ENCODE results near the gene HOATZ. TPM values are rescaled to one million over a fixed set of nuclear protein-coding genes. Genes with fewer than 3 reads are reported as not detected.
A peak's percentile ranks its signal among the peaks of the same experiment; 100 is the strongest.

Gene HOATZ
- total RNA-seq (not detected), polyA plus RNA-seq (not detected)
- long read RNA-seq, donor 1: 0 reads
- long read RNA-seq, donor 2: 0 reads

DNA sequence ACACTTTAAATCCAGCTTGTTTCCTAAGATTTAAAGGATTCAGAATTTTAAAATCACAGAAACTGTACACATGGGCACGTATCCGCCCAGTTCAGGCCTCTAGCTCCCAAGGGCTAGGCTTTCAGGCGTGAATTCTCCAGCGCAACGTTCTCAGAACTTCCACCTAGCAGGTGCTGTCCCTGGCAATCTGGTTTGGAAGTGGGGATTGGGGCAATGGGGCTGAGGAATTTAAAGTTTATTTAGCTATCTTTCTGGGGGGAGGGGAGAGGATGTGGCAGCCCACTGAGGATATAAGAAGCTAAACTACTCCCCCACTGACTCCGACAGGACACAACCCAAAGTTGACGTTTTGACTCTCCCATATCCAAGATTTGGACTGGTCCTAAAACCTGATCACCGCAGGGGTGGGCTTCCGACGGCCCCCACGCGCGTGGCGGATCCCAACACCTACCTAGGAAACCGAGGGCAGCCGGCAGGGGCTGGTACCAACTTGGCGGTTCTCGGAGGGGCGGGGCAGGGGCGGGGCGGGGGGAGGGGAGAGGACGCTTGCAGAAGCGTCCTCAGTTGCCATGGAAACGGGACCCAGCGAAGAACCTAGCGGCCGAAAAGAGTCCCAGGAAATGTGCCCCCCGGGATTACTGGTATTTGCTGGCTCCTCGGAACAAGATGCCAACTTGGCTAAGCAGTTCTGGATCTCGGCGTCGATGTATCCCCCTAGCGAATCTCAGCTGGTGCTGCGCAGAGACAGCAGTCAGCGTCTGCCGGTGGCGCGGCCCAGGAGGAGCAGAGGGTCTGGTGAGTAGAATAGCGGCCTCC is at the start of gene HOATZ:
TSS of gene HOATZ (plus strand) at position 563 of the 816 bp plus-strand sequence. CDS start at position 570, 7 bp downstream.
- Histone ChIP-seq H3K36me3 (no peaks in the 10 kb centered on the region), H3K9me3 (no peaks in the 10 kb centered on the region), H3K27ac (no peak within 1 kb of the TSS), H3K4me1 (peaks cover 0 to 28% (median 15%) of the 10 kb centered on the region in 6 donors), H3K27me3 (replicated peaks in 1 of 7) (peaks cover 0 to 55% (median 39%) of the 10 kb centered on the region in 7 donors), H3K4me3 (peak within 1 kb of the TSS in 2 of 8 donors; percentile 11 to 39)
- intact Hi-C loops (cut with DNase I; ENCODE audit: low total_unique reads): no loop called here
- WGBS, 5 donors: 20 to 28% (median 24%) methylated on average over 31 to 39 of the region's 39 CpGs
- no peak for TF ChIP-seq POLR2AphosphoS5 (IDR thresholded peaks at IDR 0.05)
- TF ChIP-seq POLR2A (IDR thresholded peaks at IDR 0.05): no peak
- no peak for DNase-seq

DNA sequence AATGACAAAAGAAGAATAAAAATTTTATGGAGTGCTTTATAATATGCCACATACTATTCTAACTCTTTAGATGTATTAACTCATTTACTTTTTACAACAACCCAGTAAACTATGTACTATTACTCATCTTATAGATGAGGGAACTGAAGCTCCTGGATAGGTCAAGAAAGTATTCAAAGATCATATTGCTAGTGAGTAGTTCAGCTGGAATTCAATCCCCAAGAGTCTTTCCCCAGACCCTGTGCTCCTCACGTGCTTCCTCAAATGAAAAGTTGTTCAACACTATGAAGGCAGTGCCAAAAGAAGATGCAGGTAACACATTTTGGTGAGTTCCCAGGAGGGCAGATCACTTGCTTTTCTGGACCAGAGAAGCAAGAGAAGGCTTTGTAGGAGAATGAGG is 49.2 kb upstream of the HOATZ start:
- Histone ChIP-seq H3K9me3 (no peaks in the 10 kb centered on the region), H3K27me3 (replicated peaks in 1 of 7) (peaks cover 0 to 20% (median 0%) of the 10 kb centered on the region in 7 donors), H3K36me3 (no peaks in the 10 kb centered on the region), H3K4me1 (no peaks in the 10 kb centered on the region), H3K4me3 (no peak overlapping the region), H3K27ac (no peak overlapping the region)
- 70 to 79% (median 72%) methylated on average over 1 of the region's 1 CpG for whole genome bisulfite sequencing, 5 donors
- intact Hi-C loops (cut with DNase I; ENCODE audit: low total_unique reads): no loop called here
- TF ChIP-seq POLR2AphosphoS5 (IDR thresholded peaks at IDR 0.05) (no peak), POLR2A (IDR thresholded peaks at IDR 0.05) (no peak)
- TF ChIP-seq, protein P1, sequence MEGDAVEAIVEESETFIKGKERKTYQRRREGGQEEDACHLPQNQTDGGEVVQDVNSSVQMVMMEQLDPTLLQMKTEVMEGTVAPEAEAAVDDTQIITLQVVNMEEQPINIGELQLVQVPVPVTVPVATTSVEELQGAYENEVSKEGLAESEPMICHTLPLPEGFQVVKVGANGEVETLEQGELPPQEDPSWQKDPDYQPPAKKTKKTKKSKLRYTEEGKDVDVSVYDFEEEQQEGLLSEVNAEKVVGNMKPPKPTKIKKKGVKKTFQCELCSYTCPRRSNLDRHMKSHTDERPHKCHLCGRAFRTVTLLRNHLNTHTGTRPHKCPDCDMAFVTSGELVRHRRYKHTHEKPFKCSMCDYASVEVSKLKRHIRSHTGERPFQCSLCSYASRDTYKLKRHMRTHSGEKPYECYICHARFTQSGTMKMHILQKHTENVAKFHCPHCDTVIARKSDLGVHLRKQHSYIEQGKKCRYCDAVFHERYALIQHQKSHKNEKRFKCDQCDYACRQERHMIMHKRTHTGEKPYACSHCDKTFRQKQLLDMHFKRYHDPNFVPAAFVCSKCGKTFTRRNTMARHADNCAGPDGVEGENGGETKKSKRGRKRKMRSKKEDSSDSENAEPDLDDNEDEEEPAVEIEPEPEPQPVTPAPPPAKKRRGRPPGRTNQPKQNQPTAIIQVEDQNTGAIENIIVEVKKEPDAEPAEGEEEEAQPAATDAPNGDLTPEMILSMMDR (IDR thresholded peaks at IDR 0.05 in 8 of 11, conservative IDR thresholded peaks at IDR 0.05 in 3 of 11): no peak
- DNase-seq: no peak

DNA sequence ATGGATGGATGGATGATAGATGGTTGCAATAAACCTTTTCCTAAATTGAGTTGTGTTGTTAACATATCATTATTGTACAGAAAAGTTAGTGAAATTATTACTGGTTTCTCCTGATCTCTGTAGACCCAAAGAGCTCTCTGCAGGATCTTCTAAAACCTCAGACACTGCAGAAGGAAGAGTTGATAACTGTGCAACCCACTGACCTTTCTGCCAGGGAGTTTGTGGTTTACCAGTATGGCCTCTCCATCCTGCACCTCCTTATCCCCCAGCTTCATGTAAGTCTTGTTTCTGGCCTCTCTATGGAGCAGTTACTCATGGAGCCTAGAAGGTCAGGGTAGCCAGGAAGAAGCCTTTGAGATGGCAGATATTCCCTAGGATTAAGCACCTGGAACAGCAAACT is 48.0 kb upstream of the HOATZ start:
- intact Hi-C loops (cut with DNase I; ENCODE audit: low total_unique reads): no loop called here
- H3K9me3 ChIP-seq: no peaks in the 10 kb centered on the region

DNA sequence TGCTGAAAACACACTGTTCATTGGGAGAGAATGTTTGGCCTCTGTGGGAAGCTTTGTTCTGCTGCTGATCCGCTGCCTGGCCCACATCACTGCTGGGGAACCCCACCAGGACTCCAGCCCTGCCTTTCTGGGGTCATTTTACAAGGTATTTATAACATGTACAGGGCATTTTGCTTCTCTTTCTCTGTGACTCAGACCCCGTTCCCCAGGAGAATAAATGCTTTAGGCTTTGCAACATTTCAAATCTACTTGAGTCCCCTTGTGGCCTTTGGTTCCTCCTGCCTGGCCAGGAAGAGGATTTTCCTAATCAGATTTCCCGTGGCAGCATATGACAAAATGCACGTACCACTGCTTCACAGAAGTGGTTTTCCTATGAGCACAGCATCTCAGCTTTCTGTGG is 45.4 kb upstream of the HOATZ start:
- Histone ChIP-seq H3K4me3 (no peak overlapping the region), H3K27ac (no peak overlapping the region), H3K4me1 (no peaks in the 10 kb centered on the region), H3K36me3 (no peaks in the 10 kb centered on the region), H3K9me3 (peaks cover 0 to under 1% (median 0%) of the 10 kb centered on the region in 8 donors), H3K27me3 (replicated peaks in 1 of 7) (no peaks in the 10 kb centered on the region)
- intact Hi-C loops (cut with DNase I; ENCODE audit: low total_unique reads): no loop called here
- WGBS, 5 donors: 33 to 51% (median 37%) methylated on average over 4 of the region's 4 CpGs
- DNase-seq: no peak
- no peak for TF ChIP-seq POLR2AphosphoS5 (IDR thresholded peaks at IDR 0.05)
- no peak for TF ChIP-seq POLR2A (IDR thresholded peaks at IDR 0.05)

More for the DNA sequence above, 48.0 kb upstream of the HOATZ start:
- no peaks in the 10 kb centered on the region for H3K36me3 ChIP-seq
- DNase-seq: no peak
- no peak overlapping the region for H3K4me3 ChIP-seq
- H3K27me3 ChIP-seq (replicated peaks in 1 of 7): peaks cover 0 to 8% (median 0%) of the 10 kb centered on the region in 7 donors
- H3K27ac ChIP-seq: no peak overlapping the region
- TF ChIP-seq, protein P1 (IDR thresholded peaks at IDR 0.05 in 8 of 11, conservative IDR thresholded peaks at IDR 0.05 in 3 of 11): no peak
- TF ChIP-seq POLR2AphosphoS5 (IDR thresholded peaks at IDR 0.05) (no peak), POLR2A (IDR thresholded peaks at IDR 0.05) (no peak)
- no peaks in the 10 kb centered on the region for H3K4me1 ChIP-seq

DNA sequence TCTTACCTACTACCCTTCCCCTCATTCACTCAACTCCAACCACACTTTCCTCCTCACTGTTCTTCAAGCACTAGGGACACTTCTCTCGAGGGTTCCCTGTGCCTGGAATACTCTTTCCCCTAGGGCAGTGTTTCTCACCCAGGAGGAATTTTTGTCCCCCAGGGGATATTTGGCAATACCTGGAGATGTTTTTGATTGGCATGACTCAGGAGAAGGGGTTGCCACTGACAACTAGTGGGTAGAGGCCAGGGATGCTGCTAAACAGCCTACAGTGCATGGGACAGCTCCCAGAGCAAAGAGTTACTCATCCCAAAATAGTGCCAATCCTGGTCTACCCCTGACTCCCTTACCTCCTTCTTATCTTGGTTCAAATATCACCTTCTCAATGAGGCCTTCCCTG is 42.4 kb upstream of the HOATZ start:
- intact Hi-C loops (cut with DNase I; ENCODE audit: low total_unique reads): no loop called here
- H3K27ac ChIP-seq: no peak overlapping the region
- TF ChIP-seq, protein P1 (IDR thresholded peaks at IDR 0.05 in 8 of 11, conservative IDR thresholded peaks at IDR 0.05 in 3 of 11): no peak
- TF ChIP-seq POLR2A (IDR thresholded peaks at IDR 0.05): no peak
- TF ChIP-seq POLR2AphosphoS5 (IDR thresholded peaks at IDR 0.05): no peak
- no peaks in the 10 kb centered on the region for H3K36me3 ChIP-seq
- H3K4me1 ChIP-seq: no peaks in the 10 kb centered on the region
- 75 to 87% (median 80%) methylated on average over 1 of the region's 1 CpG for WGBS, 5 donors
- no peak overlapping the region for H3K4me3 ChIP-seq
- H3K27me3 ChIP-seq (replicated peaks in 1 of 7): no peaks in the 10 kb centered on the region
- H3K9me3 ChIP-seq: peaks cover 0 to 8% (median 0%) of the 10 kb centered on the region in 8 donors
- no peak for DNase-seq

Measured in spleen (tissue), 13 donors.